ENCODE data around the gene HOXD1. TPM values are rescaled to one million over a fixed set of nuclear protein-coding genes. Genes with fewer than 3 reads are reported as not detected.

HOXD1 gene
- total and polyA plus RNA-seq, 2 of the 4 experiments (the other 2 are of a cell fraction): not detected

GRCh38 chr2:176169181-176169580 lies 19.3 kb upstream of the HOXD1 start:
- Histone ChIP-seq H2AK9ac (replicated peaks; ENCODE audit: low read depth, low read length, poor library complexity) (no peak overlapping the region), H4K8ac (ENCODE audit: low read depth in 2 of 2, low read length in 2 of 2) (no peak overlapping the region), H2BK5ac (ENCODE audit: low read depth, low read length, poor library complexity, severe bottlenecking) (no peak overlapping the region), H3K18ac (ENCODE audit: low read depth, low read length) (no peak overlapping the region), H2AK5ac (ENCODE audit: low read depth, low read length) (no peak overlapping the region), H2BK15ac (ENCODE audit: low read depth, low read length) (no peak overlapping the region), H3K4ac (ENCODE audit: low read depth, low read length) (no peak overlapping the region), H4K91ac (ENCODE audit: insufficient read depth, low read depth, low read length) (no peak overlapping the region), H3K79me1 (ENCODE audit: low read depth in 1 of 2, low read length in 2 of 2) (no peaks in the 10 kb centered on the region), H2BK120ac (ENCODE audit: low read depth, low read length) (no peak overlapping the region), H3K9ac (ENCODE audit: low read depth, low read length) (no peak overlapping the region), H3K9me1 (ENCODE audit: insufficient read depth, low read length) (no peaks in the 10 kb centered on the region), H4K20me1 (ENCODE audit: insufficient read depth, low read length) (no peaks in the 10 kb centered on the region), H3K56ac (ENCODE audit: extremely low read depth, insufficient read depth, low read length) (no peak overlapping the region), H3K27me3 (ENCODE audit: control insufficient read depth, insufficient read depth, low read length) (peaks cover 61% of the 10 kb centered on the region), H3K4me1 (ENCODE audit: control insufficient read depth, insufficient read depth, low read length) (no peaks in the 10 kb centered on the region), H3K27ac (ENCODE audit: insufficient read depth, low read length) (no peak overlapping the region), H3K4me3 (ENCODE audit: insufficient read depth, low read depth, low read length) (no peak overlapping the region), H2AFZ (replicated peaks; ENCODE audit: low read length, poor library complexity) (no peak overlapping the region), H3K23ac (ENCODE audit: low read depth, low read length) (no peak overlapping the region), H3K36me3 (ENCODE audit: control insufficient read depth, insufficient read depth, low read length) (no peaks in the 10 kb centered on the region), H2BK20ac (ENCODE audit: low read depth, low read length) (no peak overlapping the region), H3K9me3 (ENCODE audit: control insufficient read depth, insufficient read depth, low read length) (peaks cover 8% of the 10 kb centered on the region), H4K5ac (ENCODE audit: low read depth, low read length) (no peak overlapping the region), H3K14ac (replicated peaks; ENCODE audit: low read depth, low read length) (no peak overlapping the region), H3K4me2 (ENCODE audit: low read depth, low read length) (no peak overlapping the region)
- dilution Hi-C loops (cut with HindIII; ENCODE audit: low sequenced_read_pairs, unreplicated experiment): no loop called here
- no TSS peak for BruUV-seq (replicated peaks)
- no peak for TF ChIP-seq FOS (IDR thresholded peaks at IDR 0.05; ENCODE audit: low read depth, low read length)
- no peak for TF ChIP-seq POLR2A (IDR thresholded peaks at IDR 0.05; ENCODE audit: low read depth, low read length)
- no peak for TF ChIP-seq USF2 (IDR thresholded peaks at IDR 0.05; ENCODE audit: low read depth, low read length)
- ATAC-seq (ENCODE audit: low read depth): no peak
- in situ Hi-C loops (cut with MboI; ENCODE audit: low sequenced_read_pairs): no loop called here
- no peak for DNase-seq
- ChIA-PET POLR2A (ENCODE audit: unreplicated experiment) (no interaction called here), CTCF (interaction anchor here (0.7 kb wide), 1 partner anchor 272 kb away, joined by 3 read pairs; no protein-coding TSS in a partner anchor)
- intact Hi-C loops (cut with micrococcal nuclease): no loop called here
- no CpG with 5 or more reads among the region's 5 CpGs for WGBS, 2 experiments (ENCODE audit: extremely low coverage in 2 of 2, insufficient read length in 1 of 2)

Data from IMR-90 (cell line).